CMK (cell line): ENCODE measurements around the gene MEGF10.

ENCODE experiments used
- DNase-seq: peaks from one replicate; pipeline ENCODE4 v3.0.0-alpha.2; 2010; ENCODE audit warnings: low read depth

MEGF10 gene

GRCh38 chr5:127369796-127370195 is 79.2 kb downstream of the MEGF10 start:
- DNase-seq = no peak

- DNase-seq = no peak
These were observed 80.0 kb downstream of the MEGF10 start for GRCh38 chr5:127370631-127371030.

- DNase-seq = no peak
These were observed 83.4 kb downstream of the MEGF10 start for GRCh38 chr5:127373858-127374491.

GRCh38 chr5:127375124-127375523 is 84.5 kb downstream of the MEGF10 start:
- DNase-seq = no peak

- no peak for DNase-seq
These were observed 85.0 kb downstream of the MEGF10 start for GRCh38 chr5:127375544-127376091.

GRCh38 chr5:127377651-127378050 is 87.1 kb downstream of the MEGF10 start:
- DNase-seq = no peak

GRCh38 chr5:127385936-127386335 is 95.3 kb downstream of the MEGF10 start:
- no peak for DNase-seq

GRCh38 chr5:127386557-127386956 is 96.0 kb downstream of the MEGF10 start:
- DNase-seq = no peak

- DNase-seq = no peak
These were observed 99.0 kb downstream of the MEGF10 start for GRCh38 chr5:127389601-127390000.

GRCh38 chr5:127392762-127393161 is 102.2 kb downstream of the MEGF10 start:
- DNase-seq = no peak

GRCh38 chr5:127396490-127397155 is 106.0 kb downstream of the MEGF10 start:
- no peak for DNase-seq

GRCh38 chr5:127398508-127398907 is 107.9 kb downstream of the MEGF10 start:
- DNase-seq = no peak

- no peak for DNase-seq
These were observed 108.5 kb downstream of the MEGF10 start for GRCh38 chr5:127399068-127399467.

- DNase-seq = peak; percentile 11
These were observed 109.9 kb downstream of the MEGF10 start for GRCh38 chr5:127400539-127400938.

GRCh38 chr5:127400946-127401670 is 110.5 kb downstream of the MEGF10 start:
- DNase-seq = no peak

- no peak for DNase-seq
These were observed 111.8 kb downstream of the MEGF10 start for GRCh38 chr5:127402361-127402760.

GRCh38 chr5:127404190-127404589 is 113.6 kb downstream of the MEGF10 start:
- DNase-seq = no peak

- DNase-seq = no peak
These were observed 115.9 kb downstream of the MEGF10 start for GRCh38 chr5:127406326-127407121.

- no peak for DNase-seq
These were observed 118.8 kb downstream of the MEGF10 start for GRCh38 chr5:127409246-127409917.

GRCh38 chr5:127409921-127410675 is 119.5 kb downstream of the MEGF10 start:
- DNase-seq = no peak

GRCh38 chr5:127410959-127411358 is 120.4 kb downstream of the MEGF10 start:
- DNase-seq = no peak
